ENCODE measurements around the gene SGSM1. TPM values are rescaled to one million over a fixed set of nuclear protein-coding genes. Genes with fewer than 3 reads are reported as not detected.

The SGSM1 gene
- total RNA-seq, 1 experiment from 2014 or later = 4.1 TPM

DNA sequence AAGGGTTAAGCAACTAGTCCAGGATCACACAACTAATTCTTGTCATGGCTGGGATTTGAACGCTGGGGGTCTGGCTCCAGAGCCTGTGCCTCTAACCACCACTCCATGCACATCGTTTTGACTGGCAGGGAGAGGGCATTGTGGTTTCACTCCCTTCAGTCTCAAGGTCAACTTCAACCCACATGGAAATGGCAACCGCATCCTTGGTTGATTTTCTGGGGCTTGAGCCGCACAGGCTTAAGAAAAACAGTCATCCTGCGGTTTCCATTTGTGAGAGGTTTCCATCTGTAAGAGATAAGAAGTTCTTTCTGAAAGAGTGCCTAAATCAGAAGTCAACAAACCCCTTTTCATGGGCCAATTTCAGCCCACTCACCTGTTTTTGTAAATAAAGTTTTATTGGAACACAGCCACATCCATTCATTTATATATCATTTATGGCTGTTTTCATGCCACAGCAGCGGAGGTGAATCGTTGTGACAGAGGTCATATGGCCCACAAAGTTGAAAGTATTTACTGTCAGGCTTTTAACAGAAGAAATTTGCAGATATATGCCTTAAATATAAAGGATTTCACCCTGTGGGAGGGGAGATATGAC is 65.7 kb downstream of the SGSM1 start (continued):
- TF ChIP-seq ZNF512 (CRISPR knock-in tag; IDR thresholded peaks at IDR 0.05; ENCODE audit: borderline replicate concordance) (no peak), ZNF317 (CRISPR knock-in tag; IDR thresholded peaks at IDR 0.05; ENCODE audit: borderline replicate concordance, low read depth) (no peak)

- TF ChIP-seq, protein P1, sequence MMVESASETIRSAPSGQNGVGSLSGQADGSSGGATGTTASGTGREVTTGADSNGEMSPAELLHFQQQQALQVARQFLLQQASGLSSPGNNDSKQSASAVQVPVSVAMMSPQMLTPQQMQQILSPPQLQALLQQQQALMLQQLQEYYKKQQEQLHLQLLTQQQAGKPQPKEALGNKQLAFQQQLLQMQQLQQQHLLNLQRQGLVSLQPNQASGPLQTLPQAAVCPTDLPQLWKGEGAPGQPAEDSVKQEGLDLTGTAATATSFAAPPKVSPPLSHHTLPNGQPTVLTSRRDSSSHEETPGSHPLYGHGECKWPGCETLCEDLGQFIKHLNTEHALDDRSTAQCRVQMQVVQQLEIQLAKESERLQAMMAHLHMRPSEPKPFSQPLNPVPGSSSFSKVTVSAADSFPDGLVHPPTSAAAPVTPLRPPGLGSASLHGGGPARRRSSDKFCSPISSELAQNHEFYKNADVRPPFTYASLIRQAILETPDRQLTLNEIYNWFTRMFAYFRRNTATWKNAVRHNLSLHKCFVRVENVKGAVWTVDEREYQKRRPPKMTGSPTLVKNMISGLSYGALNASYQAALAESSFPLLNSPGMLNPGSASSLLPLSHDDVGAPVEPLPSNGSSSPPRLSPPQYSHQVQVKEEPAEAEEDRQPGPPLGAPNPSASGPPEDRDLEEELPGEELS (CRISPR knock-in tag; IDR thresholded peaks at IDR 0.05) = no peak
- TF ChIP-seq ZNF232 (CRISPR knock-in tag; IDR thresholded peaks at IDR 0.05) (no peak), SOX15 (CRISPR knock-in tag; IDR thresholded peaks at IDR 0.05) (no peak), ERG (CRISPR knock-in tag; IDR thresholded peaks at IDR 0.05) (no peak), AFF4 (CRISPR knock-in tag; IDR thresholded peaks at IDR 0.05; ENCODE audit: borderline replicate concordance) (no peak)
- TF ChIP-seq, protein P2, sequence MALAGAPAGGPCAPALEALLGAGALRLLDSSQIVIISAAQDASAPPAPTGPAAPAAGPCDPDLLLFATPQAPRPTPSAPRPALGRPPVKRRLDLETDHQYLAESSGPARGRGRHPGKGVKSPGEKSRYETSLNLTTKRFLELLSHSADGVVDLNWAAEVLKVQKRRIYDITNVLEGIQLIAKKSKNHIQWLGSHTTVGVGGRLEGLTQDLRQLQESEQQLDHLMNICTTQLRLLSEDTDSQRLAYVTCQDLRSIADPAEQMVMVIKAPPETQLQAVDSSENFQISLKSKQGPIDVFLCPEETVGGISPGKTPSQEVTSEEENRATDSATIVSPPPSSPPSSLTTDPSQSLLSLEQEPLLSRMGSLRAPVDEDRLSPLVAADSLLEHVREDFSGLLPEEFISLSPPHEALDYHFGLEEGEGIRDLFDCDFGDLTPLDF (CRISPR knock-in tag; IDR thresholded peaks at IDR 0.05) = no peak
- TF ChIP-seq, protein P3, sequence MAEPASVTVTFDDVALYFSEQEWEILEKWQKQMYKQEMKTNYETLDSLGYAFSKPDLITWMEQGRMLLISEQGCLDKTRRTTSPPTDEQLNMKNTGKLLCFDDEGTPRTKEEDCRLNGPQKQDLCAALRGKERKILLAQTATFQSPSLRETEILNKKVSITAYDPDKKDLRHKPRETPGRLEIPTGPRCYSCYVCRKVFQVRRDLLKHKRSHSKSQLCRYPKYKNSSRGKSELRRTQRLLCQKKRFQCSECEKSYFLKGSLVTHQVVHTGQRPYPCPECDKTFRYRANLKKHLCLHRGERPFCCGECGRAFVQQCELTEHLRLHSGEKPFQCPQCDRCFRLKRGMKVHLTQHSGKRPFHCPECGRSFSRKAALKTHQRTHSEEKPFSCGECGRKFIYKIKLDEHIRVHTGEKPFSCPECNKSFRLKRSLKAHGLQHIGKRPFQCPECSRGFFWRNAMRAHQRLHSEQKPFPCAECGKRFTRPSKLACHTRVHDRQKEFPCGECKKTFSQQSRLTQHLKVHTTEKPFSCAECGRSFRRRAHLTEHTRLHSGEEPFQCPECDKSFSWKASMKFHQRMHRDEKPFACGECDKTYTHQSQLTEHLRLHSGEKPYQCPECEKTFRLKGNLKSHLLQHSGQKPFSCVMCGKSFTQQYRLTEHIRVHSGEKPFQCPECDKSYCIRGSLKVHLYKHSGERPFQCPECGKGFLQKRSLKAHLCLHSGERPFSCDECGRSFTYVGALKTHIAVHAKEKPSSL (CRISPR knock-in tag; conservative IDR thresholded peaks at IDR 0.05) = no peak
- ChIA-PET CTCF (no interaction called here), POLR2A (no interaction called here)
- Mint-ChIP-seq H3K36me3 (peaks cover 3% of the 10 kb centered on the region), H3K4me1 (no peaks in the 10 kb centered on the region), H3K27ac (no peak overlapping the region), H3K27me3 (ENCODE audit: low read depth) (no peaks in the 10 kb centered on the region; the same call in 1 of the 2 replicates), H3K4me3 (no peak overlapping the region), H3K9me3 (peaks cover 9% of the 10 kb centered on the region; the same call in 1 of the 2 replicates)
- no peak for DNase-seq (ENCODE audit: low spot score)
- ATAC-seq = no peak
These were observed 67.2 kb downstream of the SGSM1 start for GRCh38 chr22:24873226-24873625.
